Thymus (tissue), 11 donors: Measurements from ENCODE around the gene IFNA5. TPM values are rescaled to one million over a fixed set of nuclear protein-coding genes. Genes with fewer than 3 reads are reported as not detected.
A peak's percentile ranks its signal among the peaks of the same experiment; 100 is the strongest.

Experiments used
- DNase-seq, 9 donors: peaks; one replicate each; pipeline ENCODE4 v3.0.0-alpha.2; 2013; ENCODE audit warnings: low spot score in 9 of 9, low read depth in 6 of 9, missing footprints in 1 of 9
- H3K27ac ChIP-seq, 2 donors: one replicate each; pipeline ENCODE4 v1.5.1; 2013; ENCODE audit warnings: control low read depth in 1 of 2, low read depth in 1 of 2, low read length in 1 of 2, mild to moderate bottlenecking in 1 of 2, moderate library complexity in 1 of 2
- H3K27me3 ChIP-seq, 2 donors: one replicate each; pipeline ENCODE4 v1.5.1; 2013; ENCODE audit warnings: low read length in 1 of 2; ENCODE audit not compliant: control insufficient read depth in 2 of 2, insufficient read depth in 1 of 2
- H3K36me3 ChIP-seq, 2 donors: one replicate each; pipeline ENCODE4 v1.5.1; 2013; ENCODE audit warnings: low read length in 1 of 2, mild to moderate bottlenecking in 1 of 2, moderate library complexity in 1 of 2; ENCODE audit not compliant: control insufficient read depth in 2 of 2, insufficient read depth in 2 of 2
- H3K4me1 ChIP-seq, 2 donors: one replicate each; pipeline ENCODE4 v1.5.1; 2013; ENCODE audit warnings: low read length in 2 of 2; ENCODE audit not compliant: control insufficient read depth in 2 of 2, insufficient read depth in 2 of 2
- H3K4me3 ChIP-seq, 2 donors: one replicate each; pipeline ENCODE4 v1.5.1; 2013; ENCODE audit warnings: low read length in 2 of 2, control low read depth in 1 of 2, mild to moderate bottlenecking in 1 of 2
- H3K9me3 ChIP-seq, 2 donors: one replicate each; pipeline ENCODE4 v1.5.1; 2013; ENCODE audit warnings: low read length in 1 of 2, mild to moderate bottlenecking in 1 of 2; ENCODE audit not compliant: control insufficient read depth in 2 of 2, insufficient read depth in 1 of 2
- WGBS: extraction: QIAGEN DNeasy Blood & Tissue Kit; methylation state at CpG from one replicate; pipeline ENCODE4 v1.1.7; 2013; 5-methylcytosine and 5-hydroxymethylcytosine counted together
- polyA plus RNA-seq: library from polyadenylated mRNA; stranded (reverse); fragments of 200-250 nt; gene quantifications from one replicate; pipeline ENCODE4 v1.2.3, GENCODE V29; 2013
- total RNA-seq: library from RNA; stranded (reverse); fragments of 120-200 nt; gene quantifications from one replicate; pipeline ENCODE4 v1.2.4, GENCODE V29; 2013
- donor health status: healthy.

The IFNA5 gene
- total and polyA plus RNA-seq, 2 donors, result not detected

GRCh38 chr9:21267485-21268346, 37.4 kb downstream of the IFNA5 start:
- no peak overlapping the region for H3K27ac ChIP-seq
- H3K4me1 ChIP-seq, result peaks cover 0 to 3% of the 10 kb centered on the region in 2 donors
- H3K4me3 ChIP-seq, result no peak overlapping the region
- no peaks in the 10 kb centered on the region for H3K36me3 ChIP-seq
- no peak for DNase-seq
- no peaks in the 10 kb centered on the region for H3K27me3 ChIP-seq
- 37% methylated on average over 4 of the region's 4 CpGs for WGBS
- no peaks in the 10 kb centered on the region for H3K9me3 ChIP-seq

GRCh38 chr9:21266733-21267484, 38.2 kb downstream of the IFNA5 start:
- WGBS, result 88% methylated on average over 3 of the region's 3 CpGs
- H3K27ac ChIP-seq, result no peak overlapping the region
- no peak overlapping the region for H3K4me3 ChIP-seq
- H3K27me3 ChIP-seq, result no peaks in the 10 kb centered on the region
- H3K4me1 ChIP-seq, result peaks cover 0 to 3% of the 10 kb centered on the region in 2 donors
- H3K36me3 ChIP-seq, result no peaks in the 10 kb centered on the region
- no peak for DNase-seq
- H3K9me3 ChIP-seq, result no peaks in the 10 kb centered on the region

- no peaks in the 10 kb centered on the region for H3K27me3 ChIP-seq
- peaks cover 0 to 3% of the 10 kb centered on the region in 2 donors for H3K4me1 ChIP-seq
- no peaks in the 10 kb centered on the region for H3K9me3 ChIP-seq
- no peak for DNase-seq
- no peak overlapping the region for H3K4me3 ChIP-seq
- 93% methylated on average over 1 of the region's 1 CpG for WGBS
- no peaks in the 10 kb centered on the region for H3K36me3 ChIP-seq
- H3K27ac ChIP-seq, result no peak overlapping the region
Observed at GRCh38 chr9:21265421-21266189, 39.5 kb downstream of the IFNA5 start.

GRCh38 chr9:21255538-21256212, 49.4 kb downstream of the IFNA5 start:
- WGBS, result 66% methylated on average over 5 of the region's 5 CpGs
- no peaks in the 10 kb centered on the region for H3K9me3 ChIP-seq
- H3K27me3 ChIP-seq, result no peaks in the 10 kb centered on the region
- H3K4me1 ChIP-seq, result peaks cover 0 to 8% of the 10 kb centered on the region in 2 donors
- H3K36me3 ChIP-seq, result no peaks in the 10 kb centered on the region
- H3K4me3 ChIP-seq, result no peak overlapping the region
- H3K27ac ChIP-seq, result no peak overlapping the region
- peak in 1 of 9 donors; percentile 17 for DNase-seq

Other genes starting within 250 kb of the IFNA5 start
- 0.05 TPM for gene IFNB1, start 227.4 kb downstream of the IFNA5 start, total RNA-seq
- gene IFNB1, start 227.4 kb downstream of the IFNA5 start, polyA plus RNA-seq, result 0.11 TPM
- gene IFNW1, start 163.5 kb downstream of the IFNA5 start, total RNA-seq, result not detected
- not detected for gene IFNW1, start 163.5 kb downstream of the IFNA5 start, polyA plus RNA-seq
- gene IFNA21, start 138.7 kb downstream of the IFNA5 start, total RNA-seq, result not detected
- gene IFNA21, start 138.7 kb downstream of the IFNA5 start, polyA plus RNA-seq, result 0.02 TPM
- gene IFNA4, start 117.7 kb downstream of the IFNA5 start, total RNA-seq, result not detected
- gene IFNA4, start 117.7 kb downstream of the IFNA5 start, polyA plus RNA-seq, result not detected
- gene IFNA7, start 103.1 kb downstream of the IFNA5 start, total RNA-seq, result not detected
- gene IFNA7, start 103.1 kb downstream of the IFNA5 start, polyA plus RNA-seq, result not detected
- not detected for gene IFNA10, start 98.2 kb downstream of the IFNA5 start, total RNA-seq
- gene IFNA10, start 98.2 kb downstream of the IFNA5 start, polyA plus RNA-seq, result not detected
- gene IFNA16, start 88.0 kb downstream of the IFNA5 start, total RNA-seq, result not detected
- not detected for gene IFNA16, start 88.0 kb downstream of the IFNA5 start, polyA plus RNA-seq
- not detected for gene IFNA17, start 77.1 kb downstream of the IFNA5 start, total RNA-seq
- not detected for gene IFNA17, start 77.1 kb downstream of the IFNA5 start, polyA plus RNA-seq
- gene IFNA14, start 65.3 kb downstream of the IFNA5 start, total RNA-seq, result not detected
- gene IFNA14, start 65.3 kb downstream of the IFNA5 start, polyA plus RNA-seq, result not detected
- gene KLHL9, start 30.1 kb upstream of the IFNA5 start, total RNA-seq, result 24.8 TPM
- gene KLHL9, start 30.1 kb upstream of the IFNA5 start, polyA plus RNA-seq, result 14.4 TPM
- gene IFNA6, start 45.6 kb upstream of the IFNA5 start, total RNA-seq, result not detected
- gene IFNA6, start 45.6 kb upstream of the IFNA5 start, polyA plus RNA-seq, result not detected
- gene IFNA13, start 62.7 kb upstream of the IFNA5 start, total RNA-seq, result not detected
- 0.02 TPM for gene IFNA13, start 62.7 kb upstream of the IFNA5 start, polyA plus RNA-seq
- not detected for gene IFNA2, start 80.1 kb upstream of the IFNA5 start, total RNA-seq
- gene IFNA2, start 80.1 kb upstream of the IFNA5 start, polyA plus RNA-seq, result not detected
- gene IFNA8, start 103.8 kb upstream of the IFNA5 start, total RNA-seq, result not detected
- gene IFNA8, start 103.8 kb upstream of the IFNA5 start, polyA plus RNA-seq, result not detected
- gene IFNA1, start 135.1 kb upstream of the IFNA5 start, total RNA-seq, result not detected
- 0.05 TPM for gene IFNA1, start 135.1 kb upstream of the IFNA5 start, polyA plus RNA-seq
- gene IFNE, start 177.0 kb upstream of the IFNA5 start, total RNA-seq, result 0.09 TPM
- 0.41 TPM for gene IFNE, start 177.0 kb upstream of the IFNA5 start, polyA plus RNA-seq